Breast epithelium (tissue), 3 donors: ENCODE results near the gene IL1R1.

Experiments
- POLR2A ChIP-seq: fragments of 450-650 bp; IDR thresholded peaks from one replicate; pipeline ENCODE4 v1.6.1; 2016; ENCODE audit warnings: antibody characterized with exemption, mild to moderate bottlenecking, moderate library complexity
- TF ChIP-seq, protein P1 (sequence below), 3 donors: fragments of 450-650 bp; IDR thresholded peaks; one replicate each; pipeline ENCODE4 v1.5.1; 2016 to 2017; ENCODE audit warnings: antibody characterized with exemption in 3 of 3, mild to moderate bottlenecking in 3 of 3, moderate library complexity in 3 of 3

DNA sequence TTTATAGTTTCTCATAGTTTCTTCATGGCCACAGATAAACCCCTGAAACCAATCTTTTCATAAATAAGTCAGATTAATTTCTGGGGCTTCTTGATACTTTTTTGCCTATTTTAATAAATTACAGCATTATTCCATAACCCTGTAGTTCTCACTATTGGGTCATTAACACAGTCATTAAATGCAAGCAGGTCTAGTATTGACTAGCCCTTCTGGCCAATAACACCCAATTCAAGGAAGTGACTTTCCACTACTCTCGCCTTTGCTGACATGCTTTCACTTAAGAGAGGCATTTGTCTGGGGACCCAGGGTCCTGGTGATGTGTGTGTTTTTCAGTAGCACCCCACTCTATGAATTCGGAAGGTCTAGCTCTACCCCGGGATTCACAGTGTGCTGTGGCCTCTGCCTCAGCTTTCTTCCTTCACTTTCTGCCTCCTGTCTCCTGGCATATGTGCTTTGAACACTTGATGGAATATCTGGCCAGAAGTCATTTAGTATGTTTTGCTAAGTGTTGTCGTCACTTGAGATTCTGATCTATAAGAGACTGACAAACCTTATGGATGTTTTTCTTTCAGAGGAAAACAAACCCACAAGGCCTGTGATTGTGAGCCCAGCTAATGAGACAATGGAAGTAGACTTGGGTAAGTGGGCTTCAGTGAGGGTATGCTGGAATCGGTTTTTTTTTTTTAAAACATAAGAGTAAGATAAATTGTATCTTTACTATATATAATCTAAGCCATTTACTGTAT lies 25.7 kb downstream of the IL1R1 start:
- TF ChIP-seq, protein P1, sequence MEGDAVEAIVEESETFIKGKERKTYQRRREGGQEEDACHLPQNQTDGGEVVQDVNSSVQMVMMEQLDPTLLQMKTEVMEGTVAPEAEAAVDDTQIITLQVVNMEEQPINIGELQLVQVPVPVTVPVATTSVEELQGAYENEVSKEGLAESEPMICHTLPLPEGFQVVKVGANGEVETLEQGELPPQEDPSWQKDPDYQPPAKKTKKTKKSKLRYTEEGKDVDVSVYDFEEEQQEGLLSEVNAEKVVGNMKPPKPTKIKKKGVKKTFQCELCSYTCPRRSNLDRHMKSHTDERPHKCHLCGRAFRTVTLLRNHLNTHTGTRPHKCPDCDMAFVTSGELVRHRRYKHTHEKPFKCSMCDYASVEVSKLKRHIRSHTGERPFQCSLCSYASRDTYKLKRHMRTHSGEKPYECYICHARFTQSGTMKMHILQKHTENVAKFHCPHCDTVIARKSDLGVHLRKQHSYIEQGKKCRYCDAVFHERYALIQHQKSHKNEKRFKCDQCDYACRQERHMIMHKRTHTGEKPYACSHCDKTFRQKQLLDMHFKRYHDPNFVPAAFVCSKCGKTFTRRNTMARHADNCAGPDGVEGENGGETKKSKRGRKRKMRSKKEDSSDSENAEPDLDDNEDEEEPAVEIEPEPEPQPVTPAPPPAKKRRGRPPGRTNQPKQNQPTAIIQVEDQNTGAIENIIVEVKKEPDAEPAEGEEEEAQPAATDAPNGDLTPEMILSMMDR (IDR thresholded peaks at IDR 0.05): no peak
- TF ChIP-seq POLR2A: no peak
